RCC 7860 (cell line): ENCODE data around the gene LMTK2.

ENCODE experiments used
- DNase-seq: peaks from one replicate; pipeline ENCODE4 v3.0.0-alpha.2; 2015; ENCODE audit warnings: low spot score
- FAIRE-seq: peaks from 2 replicates; lab custom pipeline; 2012; peaks lifted over from hg19 to GRCh38; lab: Jason Lieb, UNC

LMTK2 gene

DNA sequence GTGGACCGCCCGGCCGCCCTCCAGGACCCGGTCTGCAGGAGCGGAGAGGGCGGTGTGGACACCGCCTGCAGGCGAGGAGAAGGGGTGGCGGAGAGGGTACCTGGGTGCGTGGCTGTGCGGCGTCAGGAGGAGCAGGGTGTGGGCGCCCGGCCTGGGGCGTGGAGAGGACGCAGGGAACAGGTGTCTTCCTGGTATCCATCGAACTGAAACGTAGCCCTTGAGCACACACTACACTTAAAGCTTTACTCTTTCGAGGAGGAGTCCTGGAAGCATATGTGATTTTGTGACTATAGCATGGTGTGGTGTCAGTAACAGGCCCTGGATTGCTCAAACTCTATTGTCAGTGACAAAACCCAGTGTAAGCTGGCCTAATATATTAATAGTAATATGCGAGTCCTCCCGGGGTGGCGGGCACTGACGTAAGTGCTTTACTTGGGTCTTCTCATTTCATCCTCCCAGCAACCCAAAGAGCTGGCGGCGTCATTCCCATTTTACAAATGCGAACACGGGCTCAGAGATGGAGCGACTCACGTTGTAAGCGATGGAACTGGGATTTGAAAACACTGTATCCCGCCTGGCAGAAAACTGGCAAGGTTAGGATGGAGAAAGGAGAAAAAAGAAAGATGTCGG lies 145.9 kb downstream of the LMTK2 start:
- no peak for DNase-seq

DNA sequence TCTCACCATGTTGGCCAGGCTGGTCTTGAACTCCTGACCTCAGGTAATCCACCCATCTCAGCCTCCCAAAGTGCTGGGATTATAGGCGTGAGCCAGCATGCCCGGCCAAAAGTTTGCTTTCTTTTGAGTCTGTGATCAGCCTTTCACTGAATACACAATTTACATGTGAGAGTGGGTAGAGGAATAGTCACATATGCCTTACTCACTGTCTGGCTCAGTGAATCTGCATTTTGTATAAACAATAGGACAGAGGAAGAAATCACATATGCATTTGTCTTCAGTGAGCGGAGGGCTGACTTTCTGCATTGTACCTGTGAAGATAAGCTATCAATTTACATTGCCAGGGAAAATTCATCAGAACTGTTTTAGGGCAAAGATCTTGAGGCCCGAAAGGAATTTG lies 147.9 kb downstream of the LMTK2 start:
- DNase-seq (no peak), FAIRE-seq (no peak)

More for the DNA sequence above, 145.9 kb downstream of the LMTK2 start:
- no peak for FAIRE-seq

DNA sequence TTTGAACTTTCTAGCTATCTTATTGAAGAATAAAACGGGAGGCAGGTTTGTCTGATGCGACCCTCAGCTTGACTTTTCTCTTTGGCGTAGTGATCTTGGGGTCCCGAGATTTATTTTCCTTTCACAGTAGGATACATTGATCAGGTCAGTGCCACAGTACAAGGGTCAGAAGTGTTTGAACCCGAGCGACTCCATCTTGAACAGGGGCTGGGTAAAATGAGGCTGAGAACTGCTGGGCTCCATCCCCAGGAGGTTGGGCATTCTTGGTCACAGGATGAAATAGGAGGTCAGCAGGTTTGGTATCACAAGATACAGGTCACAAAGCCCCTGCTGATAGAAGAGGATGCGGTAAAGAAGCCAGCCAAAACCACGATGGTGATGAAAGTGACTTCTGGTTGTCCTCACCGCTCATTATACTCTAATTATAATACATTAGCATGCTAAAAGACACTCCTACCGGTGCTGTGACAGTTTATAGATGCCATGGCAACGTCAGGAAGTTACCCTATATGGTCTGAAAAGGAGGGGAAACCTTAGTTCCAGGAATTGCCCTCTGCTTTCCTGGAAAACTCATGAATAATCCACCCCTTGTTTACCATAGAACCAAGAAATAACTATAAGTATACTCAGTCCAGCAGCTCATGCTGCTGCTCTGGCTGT lies 148.4 kb downstream of the LMTK2 start:
- FAIRE-seq, result no peak
- no peak for DNase-seq

DNA sequence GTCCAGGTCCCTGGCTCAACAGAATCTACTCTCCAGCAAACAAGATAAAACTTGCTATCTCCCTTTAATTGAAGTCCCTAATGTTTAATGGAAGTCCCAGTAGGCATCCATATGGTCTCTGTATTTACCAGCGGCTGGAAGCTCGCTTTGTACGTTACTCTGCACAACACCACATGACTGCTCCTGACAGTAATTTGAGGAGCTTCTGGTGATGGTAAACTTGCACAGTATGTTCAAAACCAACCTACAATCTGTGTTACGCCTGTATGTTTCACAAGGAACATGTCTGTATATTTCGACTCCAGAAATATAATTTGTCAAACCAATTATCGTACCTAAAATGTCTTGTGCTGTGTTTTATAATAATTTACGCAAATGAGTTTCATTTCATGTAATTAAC lies 149.8 kb downstream of the LMTK2 start:
- no peak for FAIRE-seq
- DNase-seq, result no peak

DNA sequence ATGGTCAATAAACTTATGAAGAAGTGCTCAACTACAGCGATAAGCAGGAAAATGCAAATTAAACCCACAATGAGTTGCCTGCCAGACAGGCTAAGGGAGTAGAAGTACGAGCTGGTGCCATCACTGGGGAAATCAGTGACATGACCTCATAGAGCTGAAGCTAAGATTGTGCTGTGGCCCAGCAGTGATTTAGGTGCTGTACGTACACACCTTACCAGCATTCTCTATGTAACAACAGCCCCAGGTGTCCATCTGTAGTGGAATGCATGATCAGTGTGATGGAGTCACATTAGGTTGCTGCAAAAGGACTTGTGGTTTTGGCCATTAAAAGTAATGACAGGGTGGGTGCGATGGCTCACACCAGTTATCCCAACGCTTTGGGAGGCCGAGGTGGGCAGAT lies 151.0 kb downstream of the LMTK2 start:
- FAIRE-seq, result no peak

More for the DNA sequence above, 151.0 kb downstream of the LMTK2 start:
- no peak for DNase-seq
